Measurements from ENCODE around the gene AUNIP. TPM values are rescaled to one million over a fixed set of nuclear protein-coding genes. Genes with fewer than 3 reads are reported as not detected.

The AUNIP gene
- total and polyA plus RNA-seq, 11 donors, result 0.19 to 1.5 (median 0.26) TPM; not detected in 7

- H3K36me3 ChIP-seq, result peaks cover 0 to 82% (median 69%) of the 10 kb centered on the region in 9 donors
- H3K9me3 ChIP-seq, result no peaks in the 10 kb centered on the region
- H3K4me3 ChIP-seq, result no peak overlapping the region
- ATAC-seq (peak; percentile 27 to 63 (median 46)), DNase-seq (peak; percentile 61 to 87 (median 73))
- peak; percentile 84 to 94 (median 89) for TF ChIP-seq CTCF (IDR thresholded peaks at IDR 0.05)
- no peak for TF ChIP-seq POLR2A (IDR thresholded peaks at IDR 0.05)
- H3K27me3 ChIP-seq, result no peaks in the 10 kb centered on the region
- H3K27ac ChIP-seq, result peak overlapping the region in 1 of 12 donors; percentile 6
- 30 to 40% (median 34%) methylated on average over 19 to 21 of the region's 21 CpGs for WGBS, 4 donors
- intact Hi-C loops (cut with DNase I), result loop anchor here in 6 of 10 donors (5.0 to 10.0 kb wide), 5 partner anchors 198 to 566 kb away; partner anchors contain the start of gene RSRP1 (in 1 of the 6)
- peaks cover 0 to 45% (median 32%) of the 10 kb centered on the region in 12 donors for H3K4me1 ChIP-seq
Measured at GRCh38 chr1:25810341-25811299, 48.6 kb downstream of the AUNIP start.

DNA sequence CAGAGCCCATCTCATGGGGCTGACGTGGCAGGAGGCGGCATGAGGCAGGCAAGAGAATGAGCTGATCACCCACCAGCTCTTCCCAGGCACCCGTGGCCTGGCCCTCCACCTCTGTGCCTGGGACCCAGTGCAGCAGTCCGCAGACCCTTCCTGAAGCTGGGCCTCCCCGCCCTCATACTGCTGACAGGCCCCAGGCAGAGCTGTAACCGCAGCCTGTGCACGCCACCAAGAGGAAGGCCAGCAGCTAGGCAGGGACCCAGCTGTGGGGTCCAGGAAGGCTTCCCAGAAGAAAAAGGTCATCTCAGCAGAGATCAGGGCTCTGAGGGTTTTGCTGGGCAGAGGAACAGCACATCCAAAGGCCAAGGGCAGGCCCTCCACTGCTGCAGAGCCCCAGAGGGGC lies 49.3 kb downstream of the AUNIP start:
- intact Hi-C loops (cut with DNase I), result loop anchor here in 6 of 10 donors (5.0 to 10.0 kb wide), 8 partner anchors 198 to 565 kb away; partner anchors contain the start of genes RSRP1 (in 2 of the 6) and RHCE (in 1 of the 6)
- peaks cover 0 to 82% (median 63%) of the 10 kb centered on the region in 9 donors for H3K36me3 ChIP-seq
- WGBS, 4 donors, result 85 to 93% (median 90%) methylated on average over 6 to 7 of the region's 7 CpGs

GRCh38 chr1:25809283-25809926 lies 49.9 kb downstream of the AUNIP start:
- ATAC-seq, result no peak
- intact Hi-C loops (cut with DNase I), result loop anchor here in 3 of 10 donors (5.0 to 10.0 kb wide), 3 partner anchors 305 to 562 kb away; partner anchors contain the start of genes RHCE (in 1 of the 3) and RSRP1 (in 1 of the 3)
- Histone ChIP-seq H3K36me3 (peaks cover 0 to 79% (median 58%) of the 10 kb centered on the region in 9 donors), H3K4me3 (no peak overlapping the region), H3K27me3 (no peaks in the 10 kb centered on the region), H3K4me1 (peaks cover 6 to 57% (median 44%) of the 10 kb centered on the region in 12 donors), H3K27ac (peak overlapping the region in 1 of 12 donors; percentile 6), H3K9me3 (no peaks in the 10 kb centered on the region)
- peak in 1 of 5 donors; percentile 62 for DNase-seq
- 77 to 86% (median 85%) methylated on average over 12 to 18 of the region's 18 CpGs for WGBS, 4 donors
- TF ChIP-seq CTCF (IDR thresholded peaks at IDR 0.05), result no peak
- no peak for TF ChIP-seq POLR2A (IDR thresholded peaks at IDR 0.05)

More for the DNA sequence above, 49.3 kb downstream of the AUNIP start:
- H3K27ac ChIP-seq, result peak overlapping the region in 1 of 12 donors; percentile 6
- no peak for TF ChIP-seq POLR2A (IDR thresholded peaks at IDR 0.05)
- TF ChIP-seq CTCF (IDR thresholded peaks at IDR 0.05), result no peak
- no peaks in the 10 kb centered on the region for H3K9me3 ChIP-seq
- peaks cover 5 to 52% (median 39%) of the 10 kb centered on the region in 12 donors for H3K4me1 ChIP-seq
- peak in 1 of 5 donors; percentile 52 for DNase-seq
- no peak for ATAC-seq
- no peaks in the 10 kb centered on the region for H3K27me3 ChIP-seq
- no peak overlapping the region for H3K4me3 ChIP-seq

Measured in heart left ventricle (tissue), 16 donors.